Measurements from ENCODE around the gene ASTE1. TPM values are rescaled to one million over a fixed set of nuclear protein-coding genes. Genes with fewer than 3 reads are reported as not detected.
A peak's percentile ranks its signal among the peaks of the same experiment; 100 is the strongest.

The ASTE1 gene
- total RNA-seq, 6 experiments from 2014 or later: 3.4 to 5.2 (median 4.0) TPM

DNA sequence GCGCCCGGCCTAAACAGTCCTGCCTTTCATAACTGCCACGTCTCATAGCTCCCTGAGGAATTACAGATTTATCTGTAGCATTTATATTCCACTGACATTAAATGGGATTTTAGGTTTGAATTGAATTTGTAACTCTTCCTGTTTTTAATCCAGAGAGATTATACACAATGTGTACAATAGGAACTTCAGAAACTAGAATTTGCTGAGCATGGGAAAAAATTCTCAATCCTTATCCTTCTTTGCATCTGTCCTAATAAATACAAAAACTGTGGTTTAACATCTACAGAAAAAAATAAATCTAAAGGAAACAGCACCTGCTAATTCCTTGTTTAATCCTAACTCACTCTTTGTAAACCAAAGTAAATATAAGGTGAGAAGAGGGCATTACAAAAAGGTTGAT, 2.2 kb upstream of the ASTE1 start:
- peaks cover 41% of the 10 kb centered on the region for H3K4me1 Mint-ChIP-seq (ENCODE audit: low read depth)
- TF ChIP-seq, protein P1, sequence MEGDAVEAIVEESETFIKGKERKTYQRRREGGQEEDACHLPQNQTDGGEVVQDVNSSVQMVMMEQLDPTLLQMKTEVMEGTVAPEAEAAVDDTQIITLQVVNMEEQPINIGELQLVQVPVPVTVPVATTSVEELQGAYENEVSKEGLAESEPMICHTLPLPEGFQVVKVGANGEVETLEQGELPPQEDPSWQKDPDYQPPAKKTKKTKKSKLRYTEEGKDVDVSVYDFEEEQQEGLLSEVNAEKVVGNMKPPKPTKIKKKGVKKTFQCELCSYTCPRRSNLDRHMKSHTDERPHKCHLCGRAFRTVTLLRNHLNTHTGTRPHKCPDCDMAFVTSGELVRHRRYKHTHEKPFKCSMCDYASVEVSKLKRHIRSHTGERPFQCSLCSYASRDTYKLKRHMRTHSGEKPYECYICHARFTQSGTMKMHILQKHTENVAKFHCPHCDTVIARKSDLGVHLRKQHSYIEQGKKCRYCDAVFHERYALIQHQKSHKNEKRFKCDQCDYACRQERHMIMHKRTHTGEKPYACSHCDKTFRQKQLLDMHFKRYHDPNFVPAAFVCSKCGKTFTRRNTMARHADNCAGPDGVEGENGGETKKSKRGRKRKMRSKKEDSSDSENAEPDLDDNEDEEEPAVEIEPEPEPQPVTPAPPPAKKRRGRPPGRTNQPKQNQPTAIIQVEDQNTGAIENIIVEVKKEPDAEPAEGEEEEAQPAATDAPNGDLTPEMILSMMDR (IDR thresholded peaks at IDR 0.05): no peak
- no peak overlapping the region for H3K4me3 Mint-ChIP-seq
- H3K36me3 Mint-ChIP-seq (ENCODE audit: low read depth): peaks cover 13% of the 10 kb centered on the region
- H3K9me3 Mint-ChIP-seq: no peaks in the 10 kb centered on the region
- H3K27ac Mint-ChIP-seq: no peak overlapping the region
- H3K27me3 Mint-ChIP-seq (ENCODE audit: insufficient read depth): no peaks in the 10 kb centered on the region
- DNase-seq: no peak

DNA sequence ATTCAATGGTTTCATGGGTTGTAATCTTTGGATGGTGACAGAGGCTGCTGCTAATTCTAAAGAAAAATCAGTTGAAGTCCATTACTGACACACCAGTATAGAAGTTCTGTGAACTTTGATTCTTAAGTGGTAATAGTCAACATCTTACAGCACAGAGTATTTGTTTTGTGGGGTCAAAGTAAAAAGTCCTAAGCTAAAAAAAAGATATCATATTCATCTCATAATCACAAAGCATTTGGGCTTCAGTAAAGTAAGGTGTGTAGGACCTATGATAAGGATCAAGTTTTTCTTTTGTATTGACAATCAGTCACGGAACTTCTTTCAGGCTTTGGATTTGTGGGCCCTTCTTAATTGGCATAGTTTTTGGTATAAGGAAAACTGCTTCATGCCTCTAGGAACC, 1.1 kb downstream of the ASTE1 start:
- no peaks in the 10 kb centered on the region for H3K9me3 Mint-ChIP-seq
- DNase-seq: no peak
- peak overlapping the region; percentile 92 for H3K4me3 Mint-ChIP-seq
- peaks cover 50% of the 10 kb centered on the region for H3K4me1 Mint-ChIP-seq (ENCODE audit: low read depth)
- peaks cover 28% of the 10 kb centered on the region for H3K36me3 Mint-ChIP-seq (ENCODE audit: low read depth)
- TF ChIP-seq, protein P1 (IDR thresholded peaks at IDR 0.05): no peak
- peak overlapping the region; percentile 95; the same call in 1 of the 2 replicates for H3K27ac Mint-ChIP-seq
- H3K27me3 Mint-ChIP-seq (ENCODE audit: insufficient read depth): no peaks in the 10 kb centered on the region

DNA sequence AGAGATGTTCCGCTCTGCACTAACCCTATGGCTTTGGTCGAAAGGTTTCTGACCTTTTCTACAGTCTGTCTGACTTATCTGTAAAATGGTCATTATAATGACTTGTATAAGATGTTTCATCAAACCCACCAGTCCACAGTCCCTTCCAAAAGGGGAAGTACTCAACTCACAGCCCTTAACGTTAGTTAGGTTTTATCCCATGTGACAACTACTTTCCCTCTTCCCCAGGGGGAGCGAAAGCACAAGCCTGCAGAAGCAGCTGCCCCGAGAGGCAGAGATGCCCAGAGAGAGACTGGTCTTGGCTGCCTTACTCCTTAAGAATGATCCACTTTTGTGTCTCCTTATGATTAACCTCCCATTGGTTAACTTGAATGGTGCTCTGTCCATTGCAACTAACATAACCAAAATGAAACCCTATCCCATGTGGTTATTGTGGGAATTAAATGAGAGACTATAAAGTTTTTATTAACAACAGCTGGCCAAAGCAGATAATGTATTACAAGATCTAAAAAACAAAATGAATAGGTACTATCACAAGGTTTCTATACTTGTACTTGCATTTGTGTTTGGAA, 6.4 kb downstream of the ASTE1 start:
- Mint-ChIP-seq H3K9me3 (no peaks in the 10 kb centered on the region), H3K36me3 (ENCODE audit: low read depth) (peaks cover 31% of the 10 kb centered on the region), H3K27ac (no peak overlapping the region), H3K4me1 (ENCODE audit: low read depth) (peaks cover 35% of the 10 kb centered on the region), H3K27me3 (ENCODE audit: insufficient read depth) (no peaks in the 10 kb centered on the region), H3K4me3 (no peak overlapping the region)
- no peak for DNase-seq
- TF ChIP-seq, protein P1 (IDR thresholded peaks at IDR 0.05): no peak

DNA sequence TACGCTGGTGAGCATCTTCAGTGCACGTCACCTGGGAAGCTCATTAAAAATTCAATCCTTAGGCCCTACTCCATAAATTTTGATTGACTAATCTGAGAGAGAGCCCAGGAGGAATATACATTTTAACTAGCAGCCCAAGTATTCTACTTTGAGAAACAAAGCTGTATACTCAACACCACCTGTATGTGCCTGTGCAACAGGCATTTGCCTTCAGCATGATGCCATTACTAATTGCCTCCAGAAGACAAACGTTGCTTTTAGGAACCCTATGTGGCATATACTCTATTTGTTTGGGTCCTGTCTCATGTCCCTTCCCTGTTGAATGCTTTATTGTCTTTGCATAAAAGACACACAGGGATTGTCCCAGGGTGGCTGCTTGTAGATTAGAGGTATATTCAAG, 7.7 kb downstream of the ASTE1 start:
- Mint-ChIP-seq H3K27ac (no peak overlapping the region), H3K27me3 (ENCODE audit: insufficient read depth) (no peaks in the 10 kb centered on the region), H3K4me3 (no peak overlapping the region), H3K4me1 (ENCODE audit: low read depth) (peaks cover 31% of the 10 kb centered on the region), H3K9me3 (no peaks in the 10 kb centered on the region), H3K36me3 (ENCODE audit: low read depth) (peaks cover 25% of the 10 kb centered on the region)
- DNase-seq: no peak
- TF ChIP-seq, protein P1 (IDR thresholded peaks at IDR 0.05): no peak

DNA sequence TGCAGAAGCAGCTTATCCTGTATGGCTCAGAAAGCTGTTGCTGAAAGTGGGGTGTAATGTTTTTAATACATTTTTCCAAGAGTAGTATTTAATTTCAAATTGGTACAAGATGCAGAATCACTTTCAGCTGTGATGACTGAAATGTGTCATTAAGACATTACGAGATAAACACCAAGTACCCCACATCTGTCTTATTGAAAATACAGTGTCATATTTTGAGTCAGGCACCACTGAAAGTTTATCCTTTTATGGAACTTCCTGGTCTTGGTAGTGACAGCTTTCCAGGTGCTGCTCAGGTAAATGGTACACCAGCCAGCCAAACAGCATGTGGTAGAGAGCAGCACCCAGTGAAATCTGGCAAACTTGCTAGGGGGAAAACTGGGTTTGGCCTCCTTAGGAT, 16.9 kb downstream of the ASTE1 start:
- Mint-ChIP-seq H3K36me3 (ENCODE audit: low read depth) (peaks cover 44% of the 10 kb centered on the region), H3K27ac (no peak overlapping the region), H3K9me3 (no peaks in the 10 kb centered on the region), H3K4me3 (no peak overlapping the region), H3K27me3 (ENCODE audit: insufficient read depth) (peaks cover under 1% of the 10 kb centered on the region; the same call in 1 of the 2 replicates), H3K4me1 (ENCODE audit: low read depth) (peaks cover 1% of the 10 kb centered on the region; the same call in 1 of the 2 replicates)
- TF ChIP-seq, protein P1 (IDR thresholded peaks at IDR 0.05): no peak
- no peak for DNase-seq
